Measurements from ENCODE around the gene SPACA9.

Gene SPACA9

GRCh38 chr9:132878695-132879456 lies at the start of gene SPACA9:
SPACA9 (plus strand) TSS chr9:132878898; CDS start chr9:132883948, 5,050 bp downstream.
- peak; percentile 60 for DNase-seq

- DNase-seq: no peak
Observed at GRCh38 chr9:132832171-132832881, 46.4 kb upstream of the SPACA9 start.

- DNase-seq: no peak
Observed at GRCh38 chr9:132833550-132834121, 45.1 kb upstream of the SPACA9 start.

- DNase-seq: no peak
Observed at GRCh38 chr9:132834343-132834742, 44.4 kb upstream of the SPACA9 start.

GRCh38 chr9:132837501-132838286 lies 41.0 kb upstream of the SPACA9 start:
- DNase-seq: no peak

- no peak for DNase-seq
Observed at GRCh38 chr9:132838291-132838690, 40.4 kb upstream of the SPACA9 start.

- DNase-seq: no peak
Observed at GRCh38 chr9:132840980-132841379, 37.7 kb upstream of the SPACA9 start.

- DNase-seq: no peak
Observed at GRCh38 chr9:132842124-132843044, 36.3 kb upstream of the SPACA9 start.

- no peak for DNase-seq
Observed at GRCh38 chr9:132846109-132846917, 32.4 kb upstream of the SPACA9 start.

GRCh38 chr9:132846918-132847515 lies 31.7 kb upstream of the SPACA9 start:
- DNase-seq: no peak

GRCh38 chr9:132849185-132849706 lies 29.5 kb upstream of the SPACA9 start:
- no peak for DNase-seq

GRCh38 chr9:132853482-132853881 lies 25.2 kb upstream of the SPACA9 start:
- no peak for DNase-seq

- no peak for DNase-seq
Observed at GRCh38 chr9:132854832-132855231, 23.9 kb upstream of the SPACA9 start.

- DNase-seq: no peak
Observed at GRCh38 chr9:132855904-132856303, 22.8 kb upstream of the SPACA9 start.

- DNase-seq: no peak
Observed at GRCh38 chr9:132857031-132857430, 21.7 kb upstream of the SPACA9 start.

- no peak for DNase-seq
Observed at GRCh38 chr9:132857616-132858342, 20.9 kb upstream of the SPACA9 start.

GRCh38 chr9:132858751-132859150 lies 19.9 kb upstream of the SPACA9 start:
- no peak for DNase-seq

- DNase-seq: no peak
Observed at GRCh38 chr9:132861666-132862065, 17.0 kb upstream of the SPACA9 start.

GRCh38 chr9:132862533-132862932 lies 16.2 kb upstream of the SPACA9 start:
- DNase-seq: no peak

GRCh38 chr9:132863096-132863495 lies 15.6 kb upstream of the SPACA9 start:
- DNase-seq: no peak

Data from T1000 (cell line).